Activated CD4-positive, alpha-beta T cell treated with anti-CD3 and anti-CD28 coated beads for 36 hours (primary cell): ENCODE results near the gene PTPRF. TPM values are rescaled to one million over a fixed set of nuclear protein-coding genes. Genes with fewer than 3 reads are reported as not detected.
"Not testable (repeated sequence)": the region's sequence is repeated elsewhere in the genome, so short reads cannot be mapped to it uniquely, and the experiment has no call there.

Experiments used
- ATAC-seq: fragments of 200-7000 bp; cut with Tn5 transposase; one replicate; pipeline ENCODE4 v1.10.0; 2021; ENCODE audit warnings: mild to moderate bottlenecking, moderate library complexity
- CTCF ChIA-PET: fragments of 350-600 bp; sonication (Branson Sonifier 250); formaldehyde crosslinking; loops from one replicate; lab custom pipeline; 2021; ENCODE audit warnings: antibody characterized with exemption; lab: Charles Lee
- POLR2A ChIA-PET: fragments of 350-600 bp; sonication (Branson Sonifier 250); formaldehyde crosslinking; loops from one replicate; lab custom pipeline; 2021; ENCODE audit warnings: antibody characterized with exemption, inconsistent platforms; lab: Charles Lee
- DNase-seq: peaks from one replicate; pipeline ENCODE4 v3.0.0-alpha.2; 2020
- H3K27ac Mint-ChIP-seq: one replicate; pipeline ENCODE4 v1.8.0; 2021; ENCODE audit warnings: mixed read lengths
- H3K27me3 Mint-ChIP-seq: one replicate; pipeline ENCODE4 v1.8.0; 2021; ENCODE audit warnings: mixed read lengths
- H3K36me3 Mint-ChIP-seq: one replicate; pipeline ENCODE4 v1.8.0; 2021; ENCODE audit warnings: low read depth, mixed read lengths
- H3K4me1 Mint-ChIP-seq: one replicate; pipeline ENCODE4 v1.8.0; 2021; ENCODE audit warnings: mixed read lengths
- H3K4me3 Mint-ChIP-seq: one replicate; pipeline ENCODE4 v1.8.0; 2021; ENCODE audit warnings: mild to moderate bottlenecking, moderate library complexity, mixed read lengths
- H3K9me3 Mint-ChIP-seq: one replicate; pipeline ENCODE4 v1.8.0; 2021; ENCODE audit warnings: low read depth, mixed read lengths
- intact Hi-C, 2 experiments: fragments of 100-400 bp; cut with DNase I in 1 of 2; cut with micrococcal nuclease in 1 of 2; formaldehyde crosslinking; loops; one replicate each; pipeline versions ENCODE4 v1.14.2 to v1.15.1; 2022 to 2024; cut with DNase I, micrococcal nuclease
- total RNA-seq, 2 experiments: library from RNA; stranded (reverse); gene quantifications; one replicate each; pipeline ENCODE4 v1.2.3, GENCODE V29; 2021

PTPRF gene
- 1 to 10 TPM; 5.1 to 6.8 TPM for total RNA-seq

GRCh38 chr1:43530483-43531106 lies at the start of gene PTPRF:
PTPRF (plus strand) TSS chr1:43530883; CDS start chr1:43545076, 14,193 bp downstream.
- Mint-ChIP-seq H3K27me3 (peaks cover 35% of the 10 kb centered on the region), H3K4me1 (peaks cover 20% of the 10 kb centered on the region), H3K27ac (no peak within 1 kb of the TSS), H3K9me3 (no peaks in the 10 kb centered on the region), H3K36me3 (no peaks in the 10 kb centered on the region), H3K4me3 (peak within 1 kb of the TSS; percentile 70)
- ChIA-PET CTCF (interaction anchor here (1.0 to 2.3 kb wide), 5 partner anchors 24 to 517 kb away, joined by 3 to 12 read pairs (median 7); partner anchors contain the start of gene ATP6V0B), POLR2A (interaction anchor here (0.6 kb wide), 1 partner anchor 821 kb away, joined by 4 read pairs; no protein-coding TSS in a partner anchor)
- intact Hi-C loops: loop anchor here in 1 of 2 experiments (1.0 to 5.0 kb wide), 2 partner anchors 35 to 303 kb away; no protein-coding TSS in a partner anchor
- ATAC-seq (peak; percentile 39), DNase-seq (peak; percentile 67)

GRCh38 chr1:43481491-43481890 lies 49.2 kb upstream of the PTPRF start:
- H3K4me3 Mint-ChIP-seq: no peak overlapping the region
- no peaks in the 10 kb centered on the region for H3K4me1 Mint-ChIP-seq
- no peaks in the 10 kb centered on the region for H3K36me3 Mint-ChIP-seq
- intact Hi-C loops: no loop called here
- ChIA-PET CTCF (interaction anchor here (0.7 kb wide), 2 partner anchors 29 to 53 kb away, joined by 3 to 4 read pairs; no protein-coding TSS in a partner anchor), POLR2A (interaction anchor here (0.6 kb wide), 1 partner anchor 8 kb away, joined by 4 read pairs; no protein-coding TSS in a partner anchor)
- no peak for ATAC-seq
- peaks cover 2% of the 10 kb centered on the region for H3K27me3 Mint-ChIP-seq
- H3K9me3 Mint-ChIP-seq: no peaks in the 10 kb centered on the region
- no peak overlapping the region for H3K27ac Mint-ChIP-seq
- DNase-seq: no peak

- no peak for ATAC-seq
- peaks cover 3% of the 10 kb centered on the region for H3K9me3 Mint-ChIP-seq
- no peaks in the 10 kb centered on the region for H3K36me3 Mint-ChIP-seq
- ChIA-PET CTCF (interaction anchor here (0.7 kb wide), 1 partner anchor 29 kb away, joined by 4 read pairs; no protein-coding TSS in a partner anchor), POLR2A (no interaction called here)
- no peak for DNase-seq
- peaks cover 2% of the 10 kb centered on the region for H3K27me3 Mint-ChIP-seq
- no peak overlapping the region for H3K4me3 Mint-ChIP-seq
- intact Hi-C loops: no loop called here
- no peak overlapping the region for H3K27ac Mint-ChIP-seq
- no peaks in the 10 kb centered on the region for H3K4me1 Mint-ChIP-seq
These were observed 48.5 kb upstream of the PTPRF start for GRCh38 chr1:43482215-43482614.

- Mint-ChIP-seq H3K36me3 (no peaks in the 10 kb centered on the region), H3K4me3 (no peak overlapping the region), H3K4me1 (no peaks in the 10 kb centered on the region), H3K27me3 (peaks cover 2% of the 10 kb centered on the region), H3K9me3 (peaks cover 12% of the 10 kb centered on the region), H3K27ac (no peak overlapping the region)
- POLR2A ChIA-PET: no interaction called here
- intact Hi-C loops: no loop called here
- ATAC-seq (no peak), DNase-seq (no peak)
- CTCF ChIA-PET: no interaction called here
These were observed 46.3 kb upstream of the PTPRF start for GRCh38 chr1:43484367-43484766.

- CTCF ChIA-PET: no interaction called here
- H3K27me3 Mint-ChIP-seq: peaks cover 5% of the 10 kb centered on the region
- no peak overlapping the region for H3K27ac Mint-ChIP-seq
These were observed 42.5 kb upstream of the PTPRF start for GRCh38 chr1:43488165-43488564.

GRCh38 chr1:43491061-43491460 lies 39.6 kb upstream of the PTPRF start:
- Mint-ChIP-seq H3K9me3 (peaks cover 29% of the 10 kb centered on the region), H3K4me1 (no peaks in the 10 kb centered on the region), H3K4me3 (no peak overlapping the region), H3K27me3 (peaks cover 11% of the 10 kb centered on the region), H3K36me3 (peaks cover 2% of the 10 kb centered on the region), H3K27ac (no peak overlapping the region)
- ChIA-PET CTCF (no interaction called here), POLR2A (no interaction called here)
- intact Hi-C loops: no loop called here
- DNase-seq (no peak), ATAC-seq (no peak)

More at GRCh38 chr1:43488165-43488564, 42.5 kb upstream of the PTPRF start:
- intact Hi-C loops: no loop called here
- no peaks in the 10 kb centered on the region for H3K4me1 Mint-ChIP-seq
- peaks cover 29% of the 10 kb centered on the region for H3K9me3 Mint-ChIP-seq
- ATAC-seq (no peak), DNase-seq (no peak)
- no peak overlapping the region for H3K4me3 Mint-ChIP-seq
- peaks cover 2% of the 10 kb centered on the region for H3K36me3 Mint-ChIP-seq
- POLR2A ChIA-PET: no interaction called here

- POLR2A ChIA-PET: no interaction called here
These were observed 37.9 kb upstream of the PTPRF start for GRCh38 chr1:43492826-43493225.

GRCh38 chr1:43493661-43494450 lies 36.8 kb upstream of the PTPRF start:
- ATAC-seq (no peak), DNase-seq (no peak)
- intact Hi-C loops: no loop called here
- no peak overlapping the region for H3K27ac Mint-ChIP-seq
- peaks cover 11% of the 10 kb centered on the region for H3K27me3 Mint-ChIP-seq
- peaks cover 2% of the 10 kb centered on the region for H3K36me3 Mint-ChIP-seq
- ChIA-PET POLR2A (no interaction called here), CTCF (no interaction called here)
- peaks cover 19% of the 10 kb centered on the region for H3K9me3 Mint-ChIP-seq
- H3K4me3 Mint-ChIP-seq: no peak overlapping the region
- H3K4me1 Mint-ChIP-seq: no peaks in the 10 kb centered on the region

More at GRCh38 chr1:43492826-43493225, 37.9 kb upstream of the PTPRF start:
- CTCF ChIA-PET: interaction anchor here (0.7 kb wide), 1 partner anchor 88 kb away, joined by 4 read pairs; no protein-coding TSS in a partner anchor
- peaks cover 2% of the 10 kb centered on the region for H3K36me3 Mint-ChIP-seq
- no peak overlapping the region for H3K4me3 Mint-ChIP-seq
- DNase-seq (no peak), ATAC-seq (no peak)
- intact Hi-C loops: no loop called here
- H3K27me3 Mint-ChIP-seq: peaks cover 11% of the 10 kb centered on the region
- H3K4me1 Mint-ChIP-seq: no peaks in the 10 kb centered on the region
- H3K9me3 Mint-ChIP-seq: peaks cover 23% of the 10 kb centered on the region
- H3K27ac Mint-ChIP-seq: no peak overlapping the region

GRCh38 chr1:43495204-43495603 lies 35.5 kb upstream of the PTPRF start:
- DNase-seq: no peak
- Mint-ChIP-seq H3K4me3 (no peak overlapping the region), H3K27ac (no peak overlapping the region), H3K4me1 (no peaks in the 10 kb centered on the region), H3K36me3 (no peaks in the 10 kb centered on the region), H3K27me3 (peaks cover 16% of the 10 kb centered on the region), H3K9me3 (peaks cover 11% of the 10 kb centered on the region)
- ChIA-PET CTCF (no interaction called here), POLR2A (interaction anchor here (0.5 kb wide), 1 partner anchor 1276 kb away, joined by 4 read pairs; no protein-coding TSS in a partner anchor)
- intact Hi-C loops: no loop called here
- no peak for ATAC-seq

- intact Hi-C loops: no loop called here
- Mint-ChIP-seq H3K9me3 (no peaks in the 10 kb centered on the region), H3K27me3 (peaks cover 14% of the 10 kb centered on the region), H3K27ac (no peak overlapping the region), H3K4me3 (no peak overlapping the region), H3K36me3 (no peaks in the 10 kb centered on the region), H3K4me1 (no peaks in the 10 kb centered on the region)
- ChIA-PET CTCF (interaction anchor here (0.6 kb wide), 1 partner anchor 278 kb away, joined by 4 read pairs; no protein-coding TSS in a partner anchor), POLR2A (no interaction called here)
- DNase-seq (no peak), ATAC-seq (no peak)
These were observed 30.8 kb upstream of the PTPRF start for GRCh38 chr1:43499898-43500297.

GRCh38 chr1:43501806-43502205 lies 28.9 kb upstream of the PTPRF start:
- H3K4me3 Mint-ChIP-seq, intact Hi-C loops, H3K27me3 Mint-ChIP-seq, H3K4me1 Mint-ChIP-seq, CTCF ChIA-PET, H3K36me3 Mint-ChIP-seq, H3K27ac Mint-ChIP-seq, H3K9me3 Mint-ChIP-seq, DNase-seq, POLR2A ChIA-PET, ATAC-seq: not testable (repeated sequence)
